ENCODE results near the gene CHST8. TPM values are rescaled to one million over a fixed set of nuclear protein-coding genes. Genes with fewer than 3 reads are reported as not detected.

Gene CHST8
- total RNA-seq, 2 donors from 2014 or later = 1.6 to 3.8 TPM

GRCh38 chr19:33685541-33685940, 63.8 kb downstream of the CHST8 start:
- Histone ChIP-seq H3K36me3 (ENCODE audit: control insufficient read depth, insufficient read depth, low read length) (no peaks in the 10 kb centered on the region), H3K27me3 (ENCODE audit: control insufficient read depth, insufficient read depth, low read length, poor library complexity, severe bottlenecking) (peaks cover 25% of the 10 kb centered on the region), H3K9me3 (ENCODE audit: control insufficient read depth, low read length) (no peaks in the 10 kb centered on the region), H3K4me1 (ENCODE audit: control insufficient read depth, insufficient read depth, low read length) (no peaks in the 10 kb centered on the region), H3K4me3 (ENCODE audit: low read length) (no peak overlapping the region), H3K9ac (ENCODE audit: extremely low read depth, low read length, poor library complexity, severe bottlenecking) (no peak overlapping the region), H3K27ac (ENCODE audit: low read depth, low read length) (peak overlapping the region; percentile 73)
- H3K4me1 Mint-ChIP-seq = peaks cover 2% of the 10 kb centered on the region
- no peaks in the 10 kb centered on the region for H3K36me3 Mint-ChIP-seq (ENCODE audit: low read depth)
- peaks cover 7% of the 10 kb centered on the region for H3K27me3 Mint-ChIP-seq (ENCODE audit: insufficient read depth)
- no peak overlapping the region for H3K4me3 Mint-ChIP-seq
- no peaks in the 10 kb centered on the region for H3K9me3 Mint-ChIP-seq
- 89 to 90% methylated on average over 5 to 6 of the region's 6 CpGs for WGBS, 2 experiments (ENCODE audit: insufficient coverage in 1 of 2, insufficient read length in 1 of 2)
- DNase-seq = peak; percentile 18
- no peak for TF ChIP-seq CTCF (conservative IDR thresholded peaks at IDR 0.05)
- H3K27ac Mint-ChIP-seq = no peak overlapping the region

- 91 to 94% methylated on average over 7 to 8 of the region's 8 CpGs for WGBS, 2 experiments (ENCODE audit: insufficient coverage in 1 of 2, insufficient read length in 1 of 2)
- Histone ChIP-seq H3K27me3 (ENCODE audit: control insufficient read depth, insufficient read depth, low read length, poor library complexity, severe bottlenecking) (peaks cover 25% of the 10 kb centered on the region), H3K9me3 (ENCODE audit: control insufficient read depth, low read length) (no peaks in the 10 kb centered on the region), H3K36me3 (ENCODE audit: control insufficient read depth, insufficient read depth, low read length) (no peaks in the 10 kb centered on the region), H3K27ac (ENCODE audit: low read depth, low read length) (peak overlapping the region; percentile 73), H3K9ac (ENCODE audit: extremely low read depth, low read length, poor library complexity, severe bottlenecking) (no peak overlapping the region), H3K4me1 (ENCODE audit: control insufficient read depth, insufficient read depth, low read length) (no peaks in the 10 kb centered on the region), H3K4me3 (ENCODE audit: low read length) (no peak overlapping the region)
- no peak overlapping the region for H3K27ac Mint-ChIP-seq
- no peaks in the 10 kb centered on the region for H3K36me3 Mint-ChIP-seq (ENCODE audit: low read depth)
- H3K4me3 Mint-ChIP-seq = no peak overlapping the region
- H3K27me3 Mint-ChIP-seq (ENCODE audit: insufficient read depth) = peaks cover 7% of the 10 kb centered on the region
- peaks cover 2% of the 10 kb centered on the region for H3K4me1 Mint-ChIP-seq
- no peak for TF ChIP-seq CTCF (conservative IDR thresholded peaks at IDR 0.05)
- DNase-seq = no peak
- no peaks in the 10 kb centered on the region for H3K9me3 Mint-ChIP-seq
These were observed 64.5 kb downstream of the CHST8 start for GRCh38 chr19:33686262-33686661.

- no peaks in the 10 kb centered on the region for H3K36me3 ChIP-seq (ENCODE audit: control insufficient read depth, insufficient read depth, low read length)
- WGBS, 2 experiments (ENCODE audit: insufficient coverage in 1 of 2, insufficient read length in 1 of 2) = 85 to 90% methylated on average over 21 to 24 of the region's 24 CpGs
These were observed 65.1 kb downstream of the CHST8 start for GRCh38 chr19:33686687-33687480.

More at GRCh38 chr19:33686687-33687480, 65.1 kb downstream of the CHST8 start:
- H3K9me3 ChIP-seq (ENCODE audit: control insufficient read depth, low read length) = no peaks in the 10 kb centered on the region
- Mint-ChIP-seq H3K9me3 (no peaks in the 10 kb centered on the region), H3K27me3 (ENCODE audit: insufficient read depth) (peaks cover 7% of the 10 kb centered on the region), H3K36me3 (ENCODE audit: low read depth) (no peaks in the 10 kb centered on the region), H3K27ac (no peak overlapping the region), H3K4me3 (no peak overlapping the region), H3K4me1 (peaks cover 2% of the 10 kb centered on the region)
- no peak for TF ChIP-seq CTCF (conservative IDR thresholded peaks at IDR 0.05)
- H3K27ac ChIP-seq (ENCODE audit: low read depth, low read length) = no peak overlapping the region
- H3K27me3 ChIP-seq (ENCODE audit: control insufficient read depth, insufficient read depth, low read length, poor library complexity, severe bottlenecking) = peaks cover 25% of the 10 kb centered on the region
- no peak for DNase-seq
- H3K4me3 ChIP-seq (ENCODE audit: low read length) = no peak overlapping the region
- no peaks in the 10 kb centered on the region for H3K4me1 ChIP-seq (ENCODE audit: control insufficient read depth, insufficient read depth, low read length)
- no peak overlapping the region for H3K9ac ChIP-seq (ENCODE audit: extremely low read depth, low read length, poor library complexity, severe bottlenecking)

Measured in endodermal cell (in vitro differentiated cells).